Progenitor cell of endocrine pancreas (in vitro differentiated cells): ENCODE data around the gene MTUS2. TPM values are rescaled to one million over a fixed set of nuclear protein-coding genes. Genes with fewer than 3 reads are reported as not detected.

Experiments used
- DNase-seq: peaks from one replicate; pipeline ENCODE4 v3.0.0; 2021; ENCODE audit warnings: low spot score; ENCODE audit not compliant: unreplicated experiment
- H3K27ac Mint-ChIP-seq: 2 replicates; pipeline ENCODE4 v1.8.0; 2021; ENCODE audit warnings: mild to moderate bottlenecking, moderate library complexity, mixed read lengths
- H3K27me3 Mint-ChIP-seq: 2 replicates; pipeline ENCODE4 v1.8.0; 2021; ENCODE audit warnings: mixed read lengths
- H3K36me3 Mint-ChIP-seq: 2 replicates; pipeline ENCODE4 v1.8.0; 2022; ENCODE audit warnings: mixed read lengths; ENCODE audit not compliant: insufficient read depth
- H3K4me1 Mint-ChIP-seq: 2 replicates; pipeline ENCODE4 v1.8.0; 2021; ENCODE audit warnings: low read depth, mixed read lengths
- H3K4me3 Mint-ChIP-seq: 2 replicates; pipeline ENCODE4 v1.8.0; 2021; ENCODE audit warnings: low read depth, mild to moderate bottlenecking, moderate library complexity, mixed read lengths
- H3K9me3 Mint-ChIP-seq: 2 replicates; pipeline ENCODE4 v1.8.0; 2021; ENCODE audit warnings: low read depth, mixed read lengths
- CTCF ChIP-seq: fragments of 200-600 bp; sonication (generic); IDR thresholded peaks from one replicate; pipeline ENCODE4 v1.5.0; 2021; ENCODE audit warnings: antibody characterized with exemption, mild to moderate bottlenecking; ENCODE audit not compliant: unreplicated experiment
- total RNA-seq: library from RNA; stranded (reverse); gene quantifications from 2 replicates; pipeline ENCODE4 v1.2.1, GENCODE V29; 2021

MTUS2 gene
- total RNA-seq, 1 donor from 2014 or later: 9.3 TPM

DNA sequence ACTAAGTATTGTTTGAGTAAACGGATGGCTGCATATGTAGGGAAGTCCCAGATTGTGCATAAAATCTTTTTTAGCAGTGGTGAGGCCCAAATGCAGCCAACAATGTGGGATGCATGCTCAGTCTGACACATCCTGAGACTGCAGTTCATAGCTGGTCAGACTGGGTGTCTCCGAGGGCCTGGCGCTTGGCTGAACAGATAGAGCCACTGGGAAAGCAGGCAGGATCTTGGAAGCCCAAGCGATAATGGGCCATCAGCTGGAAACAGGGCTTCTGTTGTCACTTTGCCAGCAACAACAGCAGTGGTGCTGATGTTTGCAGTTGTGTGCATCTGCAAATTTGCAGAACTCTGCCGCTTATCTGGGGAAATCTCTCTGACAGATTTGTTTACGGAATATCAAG is 36.1 kb downstream of the MTUS2 start:
- Mint-ChIP-seq H3K36me3 (no peaks in the 10 kb centered on the region), H3K4me1 (no peaks in the 10 kb centered on the region), H3K27ac (no peak overlapping the region), H3K9me3 (no peaks in the 10 kb centered on the region), H3K27me3 (peaks cover 14% of the 10 kb centered on the region), H3K4me3 (no peak overlapping the region)
- no peak for TF ChIP-seq CTCF
- DNase-seq: no peak

DNA sequence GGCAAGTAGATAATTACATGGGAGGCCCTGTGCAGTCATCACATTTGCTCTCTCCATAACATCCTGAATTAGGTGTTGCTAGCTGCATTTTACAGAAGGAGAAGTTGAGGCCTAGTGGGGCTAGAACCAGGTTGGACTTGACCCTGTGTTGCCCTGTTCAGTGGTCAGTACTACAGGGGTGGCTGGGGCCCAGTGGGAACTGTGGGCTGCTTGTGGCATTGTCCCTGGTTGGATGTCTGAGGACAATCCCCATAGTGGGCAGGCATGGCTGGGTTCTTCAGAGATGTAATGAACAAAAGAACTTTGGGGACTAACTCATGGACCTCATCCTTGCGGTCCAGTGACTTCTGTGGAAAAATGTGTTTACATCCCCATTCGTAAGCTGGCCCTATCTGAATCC is 38.9 kb downstream of the MTUS2 start:
- Mint-ChIP-seq H3K27me3 (peaks cover 6% of the 10 kb centered on the region), H3K4me1 (no peaks in the 10 kb centered on the region), H3K27ac (no peak overlapping the region), H3K9me3 (no peaks in the 10 kb centered on the region), H3K4me3 (no peak overlapping the region), H3K36me3 (no peaks in the 10 kb centered on the region)
- no peak for TF ChIP-seq CTCF
- no peak for DNase-seq

DNA sequence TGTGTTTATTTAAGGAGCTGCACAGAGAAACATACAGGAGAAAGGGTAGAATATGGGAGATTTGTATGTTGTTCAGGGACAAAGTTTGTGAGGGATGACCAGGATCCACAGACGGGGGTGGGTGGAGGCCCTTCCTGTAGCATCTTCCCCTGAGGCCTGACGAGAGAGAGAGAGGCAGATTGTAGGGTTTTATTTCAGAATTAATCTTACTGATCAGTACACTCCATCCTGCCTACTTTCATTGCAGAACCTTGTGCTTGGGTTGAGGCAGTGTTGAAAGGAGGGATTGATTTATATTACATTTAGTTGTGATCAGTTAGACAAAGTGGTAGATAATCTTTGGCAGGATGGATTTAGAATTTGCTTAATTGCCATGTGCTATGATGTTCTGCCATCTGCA is 39.6 kb downstream of the MTUS2 start:
- Mint-ChIP-seq H3K36me3 (no peaks in the 10 kb centered on the region), H3K27me3 (peaks cover 4% of the 10 kb centered on the region), H3K27ac (no peak overlapping the region), H3K9me3 (no peaks in the 10 kb centered on the region), H3K4me1 (no peaks in the 10 kb centered on the region), H3K4me3 (no peak overlapping the region)
- DNase-seq: no peak
- no peak for TF ChIP-seq CTCF

DNA sequence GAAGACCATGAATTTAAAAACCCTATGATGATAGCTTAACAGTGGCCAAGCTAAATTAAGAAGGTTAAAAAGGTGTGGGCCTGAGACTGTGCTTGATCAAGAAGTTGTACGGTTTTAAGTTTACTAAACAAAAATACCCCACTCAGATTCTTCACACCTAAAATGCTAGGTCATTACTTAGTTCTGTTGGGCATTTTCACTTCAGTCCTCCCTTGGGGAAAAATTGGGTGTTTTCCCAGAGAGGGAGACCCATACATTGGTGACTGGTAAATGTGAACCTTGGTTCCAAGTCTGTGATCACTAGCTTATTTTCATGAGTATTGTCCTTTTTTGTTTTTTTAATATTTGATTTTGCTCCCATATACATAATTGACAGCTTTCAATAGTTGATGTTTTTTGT is 44.4 kb downstream of the MTUS2 start:
- DNase-seq: no peak
- Mint-ChIP-seq H3K27me3 (peaks cover 6% of the 10 kb centered on the region), H3K4me1 (no peaks in the 10 kb centered on the region), H3K9me3 (no peaks in the 10 kb centered on the region), H3K4me3 (no peak overlapping the region), H3K36me3 (no peaks in the 10 kb centered on the region), H3K27ac (no peak overlapping the region)
- TF ChIP-seq CTCF: no peak

DNA sequence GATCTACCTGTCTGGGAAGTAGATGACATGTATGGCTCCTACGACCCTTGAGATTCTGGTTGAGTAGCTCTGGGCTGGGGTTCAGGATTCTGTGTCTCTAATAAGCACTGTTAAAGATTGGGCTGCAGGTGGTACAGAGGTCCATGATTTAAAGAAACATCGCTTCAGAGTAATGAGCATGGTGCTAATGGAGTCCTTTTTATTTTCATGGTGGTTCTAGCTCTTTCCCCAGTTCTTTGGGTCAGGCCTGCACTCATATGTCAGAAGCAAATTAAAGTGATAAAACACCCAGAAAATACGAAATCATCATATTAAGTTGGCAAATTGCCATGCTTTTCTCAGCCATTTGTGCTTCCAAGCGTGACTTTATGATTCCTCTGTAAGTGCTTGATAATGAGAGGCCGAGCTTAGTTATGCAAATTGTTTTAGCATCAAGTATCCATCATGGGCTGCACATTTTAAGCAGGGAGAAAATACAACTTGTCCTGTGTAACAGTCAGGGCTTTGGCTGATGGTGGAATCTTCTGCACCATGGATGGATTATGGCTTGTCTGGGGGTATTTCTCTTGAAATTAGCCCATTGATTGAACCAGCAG is 45.1 kb downstream of the MTUS2 start:
- H3K27ac Mint-ChIP-seq: no peak overlapping the region
- TF ChIP-seq CTCF: no peak
- DNase-seq: no peak
- no peaks in the 10 kb centered on the region for H3K36me3 Mint-ChIP-seq
- peaks cover under 1% of the 10 kb centered on the region for H3K9me3 Mint-ChIP-seq
- no peaks in the 10 kb centered on the region for H3K4me1 Mint-ChIP-seq
- no peak overlapping the region for H3K4me3 Mint-ChIP-seq
- peaks cover 6% of the 10 kb centered on the region for H3K27me3 Mint-ChIP-seq
